Common myeloid progenitor, CD34-positive (primary cell): ENCODE results near the gene ACP5.

Experiments
- CTCF ChIA-PET: fragments of 350-600 bp; sonication (Branson Sonifier 250); formaldehyde crosslinking; loops from one replicate; lab custom pipeline; 2021; ENCODE audit warnings: antibody characterized with exemption; lab: Charles Lee
- POLR2A ChIA-PET: fragments of 350-600 bp; sonication (Branson Sonifier 250); formaldehyde crosslinking; loops from one replicate; lab custom pipeline; 2021; ENCODE audit warnings: antibody characterized with exemption; lab: Charles Lee
- DNase-seq, 3 donors: peaks; one replicate each; pipeline versions ENCODE4 v3.0.0 to v3.0.0-alpha.2; 2013
- H3K27ac ChIP-seq, 2 experiments: 1 replicate in 1 of 2; 2 replicates in 1 of 2; pipeline ENCODE4 v1.7.0; 2013; ENCODE audit warnings: inconsistent platforms in 2 of 2, low read length in 2 of 2, mild to moderate bottlenecking in 2 of 2, low read depth in 1 of 2, moderate library complexity in 1 of 2; ENCODE audit not compliant: severe bottlenecking in 2 of 2, insufficient read depth in 1 of 2, poor library complexity in 1 of 2
- H3K27me3 ChIP-seq, 5 experiments: replicated peaks in 2 of 5; 1 replicate in 3 of 5; 2 replicates in 2 of 5; pipeline versions ENCODE4 v1.6.1 to v1.7.0; 2013; ENCODE audit warnings: low read length in 4 of 5, mild to moderate bottlenecking in 2 of 5, moderate library complexity in 2 of 5, inconsistent platforms in 1 of 5; ENCODE audit not compliant: insufficient read depth in 5 of 5, control insufficient read depth in 4 of 5
- H3K36me3 ChIP-seq, 4 experiments: 1 replicate in 2 of 4; 2 replicates in 2 of 4; pipeline versions ENCODE4 v1.6.1 to v1.7.0; 2013; ENCODE audit warnings: low read length in 3 of 4, control low read depth in 1 of 4, mild to moderate bottlenecking in 1 of 4; ENCODE audit not compliant: control insufficient read depth in 4 of 4, insufficient read depth in 4 of 4
- H3K4me1 ChIP-seq, 4 experiments: 1 replicate in 3 of 4; 2 replicates in 1 of 4; pipeline versions ENCODE4 v1.6.1 to v1.7.1; 2013; ENCODE audit warnings: low read length in 3 of 4, mild to moderate bottlenecking in 3 of 4, control low read depth in 1 of 4, inconsistent platforms in 1 of 4, moderate library complexity in 1 of 4; ENCODE audit not compliant: control insufficient read depth in 4 of 4, insufficient read depth in 4 of 4; ENCODE audit errors: control extremely low read depth in 1 of 4
- H3K4me3 ChIP-seq, 7 experiments: 1 replicate in 4 of 7; 2 replicates in 3 of 7; pipeline versions ENCODE4 v1.5.1 to v1.7.0; 2013; ENCODE audit warnings: mild to moderate bottlenecking in 7 of 7, low read length in 6 of 7, moderate library complexity in 6 of 7, inconsistent platforms in 2 of 7, low read depth in 2 of 7, control low read depth in 1 of 7; ENCODE audit not compliant: insufficient read depth in 4 of 7, control insufficient read depth in 1 of 7; ENCODE audit errors: extremely low read depth in 1 of 7
- H3K9me3 ChIP-seq, 5 experiments: 1 replicate in 4 of 5; 2 replicates in 1 of 5; pipeline versions ENCODE4 v1.6.1 to v1.7.1; 2013; ENCODE audit warnings: low read length in 4 of 5, mild to moderate bottlenecking in 2 of 5, inconsistent platforms in 1 of 5, low read depth in 1 of 5, moderate library complexity in 1 of 5; ENCODE audit not compliant: control insufficient read depth in 4 of 5, insufficient read depth in 2 of 5; ENCODE audit errors: control extremely low read depth in 1 of 5
- WGBS: methylation state at CpG from one replicate; pipeline ENCODE4 v1.1.5; 2013; ENCODE audit not compliant: insufficient coverage; 5-methylcytosine and 5-hydroxymethylcytosine counted together

The ACP5 gene

DNA sequence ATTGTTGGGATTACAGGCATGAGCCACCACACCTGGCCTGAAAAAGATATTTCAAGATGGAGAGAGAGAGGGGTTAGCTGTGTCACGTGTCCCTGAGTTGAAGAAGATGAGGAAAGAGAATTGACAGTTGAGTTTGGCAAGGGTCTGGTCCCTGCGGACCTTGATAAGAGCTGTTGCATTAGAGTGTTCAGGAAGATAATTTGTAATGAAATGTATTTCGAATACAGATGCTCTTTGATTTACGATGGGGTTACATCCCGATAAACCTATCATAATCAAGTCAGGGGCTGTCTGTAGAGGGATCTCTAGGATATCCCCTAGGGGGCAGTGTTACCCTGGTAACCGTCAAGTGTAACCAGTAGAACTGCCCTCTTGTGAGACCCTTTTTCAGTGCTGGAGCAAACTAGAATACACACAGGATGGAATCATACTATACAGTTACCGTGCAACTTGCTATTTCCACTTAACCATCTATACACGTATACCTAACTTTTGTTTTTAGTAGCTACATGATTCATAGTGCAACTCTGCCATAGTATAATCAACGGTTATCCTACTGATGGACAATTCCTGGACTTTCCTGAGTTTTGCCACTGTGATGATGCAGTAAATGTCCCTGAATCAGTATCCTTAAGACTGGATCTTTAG is 16.9 kb downstream of the ACP5 start:
- peak overlapping the region in 1 of 2 experiments; percentile 76 for H3K27ac ChIP-seq
- no peaks in the 10 kb centered on the region for H3K9me3 ChIP-seq
- peak; percentile 91 to 94 (median 93) for DNase-seq
- no peaks in the 10 kb centered on the region for H3K27me3 ChIP-seq
- H3K36me3 ChIP-seq, result peaks cover under 1 to 3% (median 3%) of the 10 kb centered on the region in 4 experiments
- ChIA-PET POLR2A (interaction anchor here (0.6 kb wide), 1 partner anchor 135 kb away, joined by 4 read pairs; no protein-coding TSS in a partner anchor), CTCF (interaction anchor here (0.6 to 8.7 kb wide), 13 partner anchors 8 to 140 kb away, joined by 3 to 109 read pairs (median 4); no protein-coding TSS in a partner anchor)
- H3K4me1 ChIP-seq, result peaks cover 0 to 33% (median 23%) of the 10 kb centered on the region in 4 experiments
- 18% methylated on average over 8 of the region's 9 CpGs for WGBS
- peak overlapping the region in 1 of 7 experiments; percentile 45 for H3K4me3 ChIP-seq

GRCh38 chr19:11558881-11559828 is 18.3 kb downstream of the ACP5 start, which contains the start of gene ELOF1:
Gene ELOF1 (minus strand): TSS chr19:11559230. CDS start chr19:11554347, 4,883 bp downstream.
- DNase-seq, result peak; percentile 97 to 98 (median 98)
- Histone ChIP-seq H3K4me1 (peaks cover 0 to 31% (median 21%) of the 10 kb centered on the region in 4 experiments), H3K27ac (peak within 1 kb of the TSS in 1 of 2 experiments; percentile 76), H3K4me3 (peak within 1 kb of the TSS; percentile 72 to 95 (median 88)), H3K36me3 (peaks cover 2 to 11% (median 5%) of the 10 kb centered on the region in 4 experiments), H3K27me3 (no peaks in the 10 kb centered on the region), H3K9me3 (no peaks in the 10 kb centered on the region)
- 4% methylated on average over 51 of the region's 57 CpGs for WGBS
- ChIA-PET POLR2A (interaction anchor here (0.6 to 1.0 kb wide), 3 partner anchors 19 to 1195 kb away, joined by 3 to 5 read pairs (median 4); no protein-coding TSS in a partner anchor), CTCF (interaction anchor here (0.8 to 8.7 kb wide), 7 partner anchors 9 to 141 kb away, joined by 3 to 109 read pairs (median 6); partner anchors contain the start of gene CNN1)

DNA sequence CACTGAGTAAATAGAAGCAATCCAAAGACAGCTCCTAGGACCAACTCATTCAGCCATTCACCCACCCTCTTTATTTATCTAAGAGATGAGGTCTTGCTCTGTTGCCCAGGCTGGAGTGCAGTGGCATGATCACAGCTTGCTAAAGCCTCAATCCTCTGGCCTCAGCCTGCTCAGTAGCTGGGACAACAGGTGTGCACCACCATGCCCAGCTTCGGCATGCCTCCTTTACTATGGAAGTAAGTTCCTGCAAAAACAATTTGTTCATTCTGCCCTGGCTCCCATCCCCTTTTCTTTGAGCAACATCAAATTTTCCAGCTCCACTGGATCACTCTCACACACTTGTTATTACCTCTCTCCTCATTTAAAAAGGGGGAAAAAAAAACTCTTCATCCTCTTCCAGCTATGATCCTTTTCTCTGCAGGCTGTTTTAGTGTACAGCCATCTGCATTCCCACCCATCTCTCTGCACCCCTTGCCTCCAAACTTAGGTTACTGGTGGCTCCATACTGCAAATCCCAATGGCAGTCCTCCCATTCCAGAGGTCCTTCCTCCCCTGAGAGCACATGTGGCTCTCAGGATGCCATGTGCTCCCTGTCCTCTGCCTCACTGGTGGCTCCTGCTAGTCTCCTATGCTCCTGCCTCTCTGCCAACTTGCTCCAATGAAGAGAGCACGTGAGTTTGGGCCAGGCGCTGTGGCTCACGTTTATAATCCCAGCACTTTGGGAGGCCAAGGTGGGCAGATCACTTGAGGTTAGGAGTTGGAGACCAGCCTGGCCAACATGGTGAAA is 20.6 kb downstream of the ACP5 start:
- H3K27me3 ChIP-seq, result no peaks in the 10 kb centered on the region
- H3K36me3 ChIP-seq, result peaks cover 6 to 33% (median 19%) of the 10 kb centered on the region in 4 experiments
- POLR2A ChIA-PET, result no interaction called here
- peaks cover 0 to 28% (median 20%) of the 10 kb centered on the region in 4 experiments for H3K4me1 ChIP-seq
- no peaks in the 10 kb centered on the region for H3K9me3 ChIP-seq
- CTCF ChIA-PET, result interaction anchor here (0.9 to 8.7 kb wide), 3 partner anchors 11 to 33 kb away, joined by 3 to 109 read pairs (median 8); no protein-coding TSS in a partner anchor
- DNase-seq, result no peak
- no peak overlapping the region for H3K27ac ChIP-seq
- WGBS, result 83% methylated on average over 4 of the region's 4 CpGs
- no peak overlapping the region for H3K4me3 ChIP-seq

- DNase-seq, result no peak
- Histone ChIP-seq H3K4me1 (peaks cover 0 to 20% (median 18%) of the 10 kb centered on the region in 4 experiments), H3K27me3 (no peaks in the 10 kb centered on the region), H3K36me3 (peaks cover 6 to 33% (median 19%) of the 10 kb centered on the region in 4 experiments), H3K9me3 (no peaks in the 10 kb centered on the region), H3K27ac (no peak overlapping the region), H3K4me3 (no peak overlapping the region)
- POLR2A ChIA-PET, result no interaction called here
- CTCF ChIA-PET, result interaction anchor here (0.6 to 1.3 kb wide), 3 partner anchors 9 to 34 kb away, joined by 3 read pairs; no protein-coding TSS in a partner anchor
- 95% methylated on average over 4 of the region's 6 CpGs for WGBS
Measured at GRCh38 chr19:11555246-11555645, 22.2 kb downstream of the ACP5 start.

GRCh38 chr19:11554160-11554559 is 23.3 kb downstream of the ACP5 start:
- Histone ChIP-seq H3K4me1 (peaks cover 0 to 12% (median 11%) of the 10 kb centered on the region in 4 experiments), H3K9me3 (no peaks in the 10 kb centered on the region), H3K36me3 (peaks cover 6 to 33% (median 19%) of the 10 kb centered on the region in 4 experiments), H3K27me3 (no peaks in the 10 kb centered on the region), H3K4me3 (no peak overlapping the region), H3K27ac (no peak overlapping the region)
- DNase-seq, result no peak
- POLR2A ChIA-PET, result no interaction called here
- WGBS, result 95% methylated on average over 12 of the region's 12 CpGs
- CTCF ChIA-PET, result no interaction called here

DNA sequence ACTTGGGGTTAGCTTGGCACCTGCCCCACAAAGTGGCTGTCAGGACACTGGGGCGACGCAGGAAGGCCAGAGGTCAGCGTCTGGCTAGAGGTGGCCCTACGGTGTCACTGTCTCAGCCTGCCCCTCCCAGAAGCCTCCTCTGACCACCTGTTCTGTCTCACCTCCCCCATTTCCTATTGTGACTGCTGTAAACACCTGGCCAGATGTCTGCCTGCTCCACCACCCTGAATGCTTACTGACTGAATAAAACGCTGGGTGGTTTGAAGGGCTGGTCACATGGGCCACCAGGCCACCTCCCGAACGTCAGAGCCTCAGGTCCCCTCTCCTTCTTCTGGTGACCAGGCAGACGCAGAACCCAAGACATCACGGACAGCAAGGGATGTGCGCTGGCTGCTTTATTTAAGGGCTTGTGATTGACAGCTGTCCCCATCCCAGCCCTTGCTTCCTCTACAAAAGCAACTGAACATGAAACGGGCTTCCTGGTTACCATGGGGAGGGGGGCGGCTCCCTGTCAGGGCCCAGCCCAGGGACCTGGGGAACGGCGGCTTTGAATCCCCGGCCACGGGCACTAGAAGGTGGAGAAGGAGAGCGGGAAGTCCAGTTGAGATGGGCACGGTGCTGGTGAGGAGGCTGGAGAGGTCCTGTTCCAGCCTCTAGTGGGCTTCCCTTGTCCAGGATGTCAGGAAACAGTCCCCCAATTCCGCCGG is 24.6 kb downstream of the ACP5 start:
- Histone ChIP-seq H3K27me3 (no peaks in the 10 kb centered on the region), H3K4me1 (peaks cover 0 to 3% (median 2%) of the 10 kb centered on the region in 4 experiments), H3K36me3 (peaks cover 6 to 33% (median 19%) of the 10 kb centered on the region in 4 experiments), H3K4me3 (no peak overlapping the region), H3K9me3 (no peaks in the 10 kb centered on the region), H3K27ac (no peak overlapping the region)
- POLR2A ChIA-PET, result no interaction called here
- no peak for DNase-seq
- WGBS, result 91% methylated on average over 17 of the region's 20 CpGs
- CTCF ChIA-PET, result interaction anchor here (0.5 to 1.7 kb wide), 3 partner anchors 8 to 30 kb away, joined by 3 to 4 read pairs (median 3); no protein-coding TSS in a partner anchor
